NCI-H774 (cell line): Measurements from ENCODE around the gene PCDH12.

Source experiments
- DNase-seq: peaks from one replicate; lab custom pipeline; 2025; lab: John Stamatoyannopoulos, UW

The PCDH12 gene

DNA sequence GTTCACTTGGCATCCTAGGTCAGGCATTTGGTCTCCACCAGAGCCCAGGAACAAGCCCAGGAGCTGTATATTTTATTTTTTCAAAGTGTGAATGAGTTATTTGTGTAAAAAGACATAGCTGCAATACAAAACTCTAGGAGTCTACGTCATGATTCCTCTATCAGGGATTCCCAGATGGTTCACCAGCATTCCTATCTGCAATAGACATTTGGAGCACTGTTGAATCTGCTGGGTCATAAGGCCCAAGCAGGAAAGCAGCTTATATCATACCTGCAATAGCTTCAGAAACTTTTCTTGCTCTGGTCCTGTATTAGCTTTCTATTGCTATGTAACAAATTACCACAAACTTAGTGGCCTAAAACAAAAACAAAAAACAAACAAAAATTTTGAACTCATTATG lies 51.0 kb downstream of the PCDH12 start:
- no peak for DNase-seq

DNA sequence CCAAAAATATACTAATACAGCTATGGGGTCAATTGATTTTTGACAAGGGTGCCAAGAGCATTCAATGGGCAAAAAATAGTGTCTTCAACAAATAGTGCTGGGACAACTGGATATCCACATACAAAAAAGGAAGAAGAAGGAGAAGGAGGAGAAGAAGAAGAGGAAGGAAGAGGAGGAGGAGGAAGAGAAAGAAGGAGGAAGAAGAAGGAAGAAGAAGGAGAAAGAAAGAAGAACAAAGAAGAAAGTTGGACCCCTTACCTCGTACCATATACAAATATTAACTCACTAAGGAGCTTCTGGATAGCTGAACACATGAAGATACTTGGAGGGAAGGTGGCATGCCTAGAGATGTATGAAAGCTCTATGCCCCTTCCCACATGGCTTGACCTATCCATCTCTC lies 51.5 kb downstream of the PCDH12 start:
- no peak for DNase-seq

DNA sequence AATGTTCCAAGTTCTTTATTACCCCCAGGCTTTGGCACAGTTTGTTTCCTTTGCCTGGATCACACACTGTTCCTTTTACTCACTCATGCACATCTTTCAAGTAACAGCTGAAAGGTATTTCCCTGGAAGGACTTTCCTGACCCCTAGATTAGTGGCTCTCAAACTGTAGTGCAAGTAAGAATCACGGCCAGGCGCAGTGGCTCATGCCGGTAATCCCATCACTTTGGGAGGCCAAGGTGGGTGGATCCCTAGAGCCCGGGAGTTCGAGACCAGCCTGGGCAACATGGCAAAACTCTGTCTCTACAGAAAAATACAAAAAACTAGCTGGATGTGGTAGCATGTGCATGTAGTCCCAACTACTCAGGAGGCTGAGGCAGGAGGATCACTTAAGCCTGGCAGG lies 53.5 kb downstream of the PCDH12 start:
- DNase-seq: no peak

DNA sequence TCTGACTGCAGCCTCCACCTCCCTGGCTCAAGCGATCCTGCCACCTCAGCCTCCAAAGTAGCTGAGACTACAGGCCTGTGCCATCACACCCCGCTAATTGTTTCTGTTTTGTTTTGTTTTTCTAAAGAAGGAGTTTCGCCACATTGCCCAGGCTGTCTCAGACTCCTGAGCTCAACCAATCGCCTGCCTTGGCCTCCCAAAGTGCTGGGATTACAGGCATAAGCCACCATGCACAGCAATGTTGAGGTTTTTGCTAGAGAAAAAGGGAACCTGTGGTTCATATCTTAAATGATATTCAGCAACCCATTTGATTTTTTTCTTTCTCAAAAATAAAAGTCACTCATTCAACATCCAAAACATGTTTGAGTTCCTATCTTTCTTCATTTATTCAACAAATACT lies 54.7 kb downstream of the PCDH12 start:
- no peak for DNase-seq

DNA sequence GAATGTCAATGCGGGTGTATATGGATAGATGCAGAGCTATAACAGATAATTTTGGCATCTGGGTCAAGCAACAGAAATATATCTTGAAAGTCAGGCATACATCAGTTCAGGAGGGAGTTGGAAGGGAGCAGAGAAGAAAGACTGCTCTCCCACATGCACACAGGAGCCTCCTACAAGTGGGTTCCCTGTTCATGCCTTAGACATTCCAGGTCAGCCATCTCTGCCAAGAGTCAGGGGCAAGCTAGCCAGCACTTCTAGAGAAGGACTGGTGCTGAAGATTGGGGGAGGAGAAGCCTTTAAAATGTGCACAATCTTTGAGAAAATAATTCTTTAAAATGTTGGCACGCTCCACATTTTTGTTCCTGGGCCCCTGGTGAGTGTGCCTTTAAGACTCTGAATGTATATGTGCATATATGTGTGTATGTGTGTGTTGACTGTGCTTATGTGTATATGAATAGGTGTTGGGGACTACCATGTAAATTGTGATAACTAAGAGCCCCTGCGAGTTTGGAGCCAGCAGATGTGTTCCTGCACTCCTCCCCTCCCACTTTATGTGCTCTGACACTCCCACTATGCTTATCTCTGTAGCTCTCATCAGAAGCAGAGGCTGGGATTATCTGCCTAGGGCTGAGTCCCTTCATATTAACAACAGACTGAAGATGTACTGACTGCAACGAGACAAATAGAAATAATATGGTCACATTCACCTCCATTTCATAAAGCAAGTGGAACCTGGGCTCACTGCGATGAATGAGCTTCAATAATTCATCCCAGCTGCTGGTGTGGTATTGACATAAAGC lies 55.8 kb downstream of the PCDH12 start:
- no peak for DNase-seq

DNA sequence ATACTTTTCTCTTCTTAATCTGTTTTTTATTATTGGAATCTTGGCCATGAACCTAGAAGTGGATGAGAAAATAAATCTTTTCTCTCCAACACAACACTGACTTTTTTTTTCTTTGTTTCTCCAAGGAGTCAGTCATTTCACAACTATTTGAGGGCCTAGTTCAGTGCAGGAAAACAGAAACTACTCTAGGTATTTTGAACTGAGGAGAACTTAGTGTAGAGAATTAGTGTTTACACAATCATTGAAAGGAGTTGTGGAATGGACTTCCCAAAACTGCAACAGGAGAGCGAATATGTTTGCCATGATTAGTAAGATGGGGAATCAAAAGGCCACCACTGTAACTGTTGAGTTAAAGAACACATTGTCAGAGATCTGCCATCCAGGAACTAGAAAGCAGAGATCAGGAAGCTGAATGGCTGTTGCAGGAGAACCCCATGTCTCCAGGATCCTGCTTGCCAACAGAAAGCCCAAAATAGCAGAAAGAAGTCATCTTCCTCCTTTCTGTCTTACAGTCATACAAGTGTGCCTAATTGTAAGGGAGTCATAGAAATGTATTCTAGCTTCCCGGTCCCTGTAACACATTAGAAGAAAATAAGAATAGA lies 59.5 kb downstream of the PCDH12 start:
- no peak for DNase-seq

DNA sequence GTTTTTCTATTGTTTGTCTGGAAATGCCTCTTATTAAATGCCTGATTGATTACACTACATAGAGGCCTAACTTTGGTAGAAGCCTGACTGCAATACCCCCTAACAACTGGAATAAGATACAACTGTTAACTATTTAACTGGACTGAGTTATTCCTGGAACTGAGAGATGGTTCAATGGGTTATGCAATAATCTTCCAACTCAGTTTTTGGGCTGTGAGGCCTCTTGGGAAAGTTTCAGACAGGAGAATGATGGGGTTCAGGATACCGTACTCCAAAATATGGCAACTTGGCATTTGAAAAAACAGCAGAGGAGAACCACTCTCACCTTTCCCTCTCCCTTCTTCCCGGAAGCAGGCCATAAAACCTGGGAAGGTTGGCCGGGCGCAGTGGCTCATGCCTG lies 60.6 kb downstream of the PCDH12 start:
- DNase-seq: no peak
